GM18870 (cell line): ENCODE data around the gene SYT2.
"Not testable (repeated sequence)": the region's sequence is repeated elsewhere in the genome, so short reads cannot be mapped to it uniquely, and the experiment has no call there.

Experiments
- ATAC-seq: cut with Tn5 transposase; IDR thresholded peaks from one replicate; pipeline ENCODE4 v1.9.1; 2021; ENCODE audit warnings: moderate library complexity; ENCODE audit not compliant: unreplicated experiment

Gene SYT2

DNA sequence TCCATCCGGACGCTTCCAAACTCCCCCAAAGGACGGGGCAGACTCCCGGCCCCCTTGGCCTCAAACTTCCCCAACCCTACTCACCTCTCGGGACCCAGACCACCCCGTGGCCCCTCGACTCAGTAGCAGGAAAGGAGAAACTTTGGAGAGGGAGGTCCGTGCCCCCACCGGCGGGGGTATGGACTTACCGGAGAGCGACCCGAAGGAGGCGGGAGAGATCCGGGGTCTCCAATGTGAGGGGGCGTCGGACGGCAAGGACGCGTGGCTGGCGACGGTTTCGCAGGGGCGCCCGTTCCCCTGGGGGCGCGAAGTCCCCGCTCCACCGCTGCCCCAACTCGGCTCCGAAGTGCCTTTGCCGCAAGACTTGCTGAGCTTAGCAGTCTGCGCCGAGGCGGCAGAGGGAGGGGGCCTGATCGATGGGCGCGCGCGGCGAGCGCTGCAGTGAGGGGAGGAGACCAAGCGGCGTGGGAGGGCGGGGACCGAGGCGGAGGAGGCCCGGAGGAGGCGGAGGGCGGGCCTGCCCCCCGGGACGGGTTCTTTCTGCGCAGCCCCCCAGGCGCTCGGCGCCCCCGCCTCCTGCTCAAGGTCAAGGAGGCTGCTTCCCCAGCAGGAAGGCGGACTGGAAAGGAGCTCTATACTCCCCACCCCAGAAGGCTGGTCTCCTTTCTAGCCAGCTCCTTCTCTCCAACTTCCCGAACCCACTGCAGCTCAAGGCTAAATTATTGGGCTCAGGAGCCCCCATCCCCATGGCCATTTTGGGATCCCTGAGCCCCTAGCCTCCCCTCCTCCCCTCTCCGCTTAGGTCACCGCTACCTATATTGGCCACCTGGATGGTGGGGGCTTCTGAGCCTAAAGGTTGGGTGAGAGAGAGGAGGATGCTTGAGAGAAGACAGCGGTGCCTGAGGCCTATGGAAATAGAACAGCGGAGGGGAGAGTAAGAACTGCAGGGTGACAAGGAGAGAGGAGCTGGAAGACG, at the start of gene SYT2:
TSS of gene SYT2 (minus strand) at position 385 of the 976 bp plus-strand sequence. CDS start 104,682 bp downstream, outside the sequence.
- ATAC-seq, result no peak

DNA sequence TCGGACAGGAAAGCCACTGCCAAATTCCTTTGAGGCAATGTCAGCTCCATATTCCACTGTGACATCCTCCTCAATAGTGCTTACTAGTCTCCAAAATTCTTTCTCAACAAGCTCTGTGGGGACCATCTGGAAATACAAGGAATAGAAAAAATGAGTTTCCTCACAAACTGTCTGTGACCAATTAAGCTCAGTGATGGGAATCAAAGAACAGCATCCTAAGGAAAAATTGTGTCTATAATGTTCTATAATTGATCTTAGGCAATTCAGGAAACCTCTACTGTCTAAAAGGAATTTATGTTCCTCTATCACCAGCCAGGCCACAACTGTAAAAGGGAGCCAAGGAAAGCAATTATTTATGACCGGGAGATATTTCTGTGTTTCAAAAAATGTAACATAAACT, 46.1 kb upstream of the SYT2 start:
- ATAC-seq, result no peak

DNA sequence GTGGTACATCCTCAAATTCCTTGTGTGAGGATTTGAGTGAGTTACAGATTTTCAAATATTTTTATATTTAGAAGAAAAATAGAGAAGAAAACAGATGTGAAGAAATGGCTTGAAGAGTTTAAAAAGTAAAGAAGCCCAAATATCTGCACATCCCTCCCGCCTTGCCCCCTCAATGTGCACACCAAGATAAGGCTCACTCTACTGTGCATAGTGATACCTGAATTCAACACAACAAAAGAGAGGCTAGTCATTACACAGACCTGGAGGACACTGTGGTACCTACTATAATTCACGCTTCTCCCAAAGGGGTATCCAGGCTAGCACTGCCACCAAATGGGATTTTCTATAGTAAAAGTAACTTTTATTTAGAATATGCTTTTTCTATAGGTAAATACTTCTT, 44.0 kb upstream of the SYT2 start:
- ATAC-seq, result no peak

DNA sequence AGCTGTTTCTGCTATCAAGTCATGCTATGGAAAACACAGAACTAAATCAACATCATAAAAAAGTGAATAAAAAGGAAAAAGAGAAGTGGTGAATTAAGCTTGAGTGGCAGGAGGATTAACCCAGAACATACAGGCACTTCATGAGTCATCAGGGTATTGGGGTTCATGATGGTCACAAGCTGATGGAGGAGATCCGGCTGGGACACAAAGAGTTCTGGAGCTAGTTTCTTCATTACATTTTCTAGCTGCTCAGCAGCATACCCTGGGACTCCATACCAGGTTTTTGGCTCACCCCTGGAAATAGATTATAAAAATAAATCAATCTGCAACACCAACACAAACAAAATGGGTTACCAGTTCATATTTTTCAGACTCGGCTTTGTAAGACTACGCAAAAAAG, 42.5 kb upstream of the SYT2 start:
- no peak for ATAC-seq

DNA sequence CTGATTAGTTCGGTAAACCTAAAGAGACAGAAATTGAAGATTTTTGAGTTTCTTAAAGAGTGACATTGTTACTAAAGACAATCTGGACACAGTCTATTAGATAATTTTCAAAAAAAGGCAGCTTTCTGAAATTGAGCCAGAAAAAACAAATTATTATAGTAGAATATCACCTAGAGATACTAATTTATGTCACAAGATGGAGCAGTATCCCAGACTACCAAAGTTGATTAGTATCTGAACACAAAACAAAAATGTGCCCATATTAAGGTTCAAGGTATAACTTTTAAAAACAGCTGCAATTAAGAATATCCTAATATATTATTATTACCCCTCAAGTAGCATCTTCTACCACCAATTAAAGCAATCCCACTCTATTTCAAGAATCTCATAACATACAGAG, 40.5 kb upstream of the SYT2 start:
- ATAC-seq, result no peak

DNA sequence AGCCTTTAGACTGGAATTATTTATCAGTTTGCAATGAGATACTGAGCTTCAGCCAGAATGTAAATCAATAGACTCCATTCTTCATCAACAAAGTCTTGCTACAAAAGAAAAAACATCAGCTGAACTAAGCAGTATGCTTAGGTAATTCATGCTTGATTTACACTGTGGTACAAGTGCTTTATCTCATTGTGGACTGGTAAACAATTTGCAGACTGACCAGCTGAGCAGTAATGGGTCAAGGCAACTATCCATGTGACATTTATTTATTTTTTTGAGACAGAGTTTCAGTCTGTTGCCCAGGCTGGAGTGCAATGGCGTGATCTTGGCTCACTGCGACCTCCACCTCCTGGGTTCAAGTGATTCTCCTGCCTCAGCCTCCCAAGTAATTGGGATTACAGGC, 39.8 kb upstream of the SYT2 start:
- ATAC-seq, result no peak

DNA sequence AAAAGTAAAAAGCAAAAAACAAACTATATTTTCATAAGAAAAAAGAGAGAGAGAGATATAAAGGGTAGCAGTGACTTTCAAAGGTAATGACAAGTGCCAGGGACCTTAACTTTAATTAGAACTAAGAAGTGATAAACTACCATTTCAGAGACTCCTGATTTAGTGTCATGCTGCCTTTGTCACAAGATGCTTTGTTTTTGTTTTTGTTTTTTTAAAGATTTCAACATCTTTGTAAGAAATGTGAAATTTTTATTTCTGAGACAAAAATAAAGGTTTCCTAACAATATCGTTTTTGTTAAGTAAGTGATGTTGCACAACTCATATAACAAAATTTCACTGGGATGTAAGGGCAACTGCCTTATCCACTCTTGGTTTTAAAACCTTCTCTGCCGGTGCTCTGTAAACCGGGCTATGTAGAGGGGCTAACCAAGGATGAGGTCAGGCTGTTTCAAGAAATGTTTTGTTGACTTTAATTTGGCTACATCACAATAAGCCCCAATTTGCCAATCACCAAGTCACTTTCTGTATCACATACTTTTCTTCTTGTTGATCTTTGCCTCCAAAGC, 35.2 kb upstream of the SYT2 start:
- ATAC-seq, result no peak

DNA sequence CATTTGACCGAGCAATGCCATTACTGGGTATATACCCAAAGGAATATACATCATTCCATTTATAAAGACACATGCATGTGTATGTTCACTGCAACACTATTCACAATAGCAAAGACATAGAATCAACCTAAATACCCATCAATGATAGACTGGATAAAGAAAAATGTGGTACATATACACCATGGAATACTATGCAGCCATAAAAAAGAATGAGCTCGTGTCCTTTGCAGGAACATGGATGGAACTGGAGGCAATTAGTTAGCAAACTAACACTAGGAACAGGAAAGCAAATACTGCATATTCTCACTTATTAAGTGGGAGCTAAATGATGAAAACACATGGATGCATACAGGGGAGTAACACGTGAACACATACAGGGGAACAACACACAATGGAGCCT, 34.5 kb upstream of the SYT2 start:
- not testable (repeated sequence) for ATAC-seq

DNA sequence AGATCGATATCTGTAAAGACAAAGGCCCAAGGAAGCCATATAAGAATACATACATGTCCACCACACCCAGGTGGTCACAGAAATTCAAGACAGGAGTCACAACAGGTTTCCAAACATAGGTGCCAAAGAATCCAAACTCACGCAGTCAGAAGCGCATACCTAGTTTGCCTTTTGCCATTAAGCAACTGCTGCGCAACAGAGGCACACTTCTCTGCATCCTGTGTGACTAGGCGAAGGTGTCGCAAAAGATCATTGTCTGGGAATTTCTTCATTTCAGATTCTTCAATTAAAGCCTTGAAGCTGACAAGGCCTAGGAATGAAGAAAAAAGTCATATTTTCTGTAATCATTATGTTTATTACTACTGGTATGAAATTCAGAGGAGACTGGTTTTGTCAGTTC, 32.2 kb upstream of the SYT2 start:
- no peak for ATAC-seq

DNA sequence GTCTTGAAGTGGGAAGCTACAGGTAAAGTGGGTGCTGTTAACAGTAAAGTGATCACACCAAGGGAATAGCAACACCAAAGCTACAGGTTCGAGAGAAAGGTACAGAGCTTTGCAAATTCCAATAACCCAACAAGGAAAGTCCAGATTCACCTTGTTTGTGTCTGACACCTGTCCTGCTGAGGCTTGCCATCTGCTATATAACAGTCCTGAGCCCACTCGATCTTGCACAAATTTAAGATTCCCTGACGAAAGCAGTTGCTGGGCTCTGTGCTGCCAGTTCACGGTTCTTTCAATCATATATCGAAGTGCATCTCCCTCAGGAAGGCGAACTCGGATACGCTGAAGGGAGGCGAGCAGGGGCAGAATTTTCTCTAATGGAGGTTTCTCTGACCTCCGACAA, 23.0 kb upstream of the SYT2 start:
- no peak for ATAC-seq

DNA sequence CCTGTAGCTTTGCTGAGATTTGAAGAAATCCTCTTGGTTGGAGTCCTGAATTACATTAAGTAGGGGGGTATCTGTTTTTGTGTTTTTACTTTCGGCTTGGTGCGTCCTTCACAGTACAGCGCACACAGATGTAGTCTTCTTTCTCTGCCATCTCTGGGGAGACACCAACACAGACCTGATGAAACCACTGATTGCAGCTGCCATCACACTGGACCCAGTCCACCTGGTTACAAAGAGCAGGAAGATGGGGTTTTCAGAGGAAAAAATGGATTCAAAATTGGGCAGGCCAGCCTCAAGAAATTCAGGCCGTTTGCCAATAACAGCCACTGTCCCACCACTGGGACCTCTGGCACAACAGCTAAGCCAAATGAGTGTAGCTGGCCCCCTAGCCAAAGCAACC, 18.7 kb upstream of the SYT2 start:
- ATAC-seq, result no peak

DNA sequence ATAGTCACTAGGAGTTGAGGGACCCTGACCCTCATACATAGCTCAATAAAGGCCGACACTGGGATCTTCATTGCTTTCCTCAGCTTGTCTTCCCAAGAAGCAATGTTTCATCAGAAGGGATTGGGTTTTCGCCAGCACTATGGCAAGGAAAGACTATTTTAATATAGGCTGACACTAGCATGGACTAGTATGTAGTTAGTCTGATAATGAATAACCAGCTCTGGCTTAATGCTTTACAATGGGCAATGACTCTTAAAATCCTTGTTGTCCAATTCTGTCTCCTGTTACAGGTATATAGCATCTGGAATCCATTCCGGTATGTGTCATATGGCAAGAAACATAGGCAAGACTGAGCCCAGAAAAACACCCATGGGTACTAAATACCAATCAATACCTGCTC, 15.3 kb upstream of the SYT2 start:
- no peak for ATAC-seq

DNA sequence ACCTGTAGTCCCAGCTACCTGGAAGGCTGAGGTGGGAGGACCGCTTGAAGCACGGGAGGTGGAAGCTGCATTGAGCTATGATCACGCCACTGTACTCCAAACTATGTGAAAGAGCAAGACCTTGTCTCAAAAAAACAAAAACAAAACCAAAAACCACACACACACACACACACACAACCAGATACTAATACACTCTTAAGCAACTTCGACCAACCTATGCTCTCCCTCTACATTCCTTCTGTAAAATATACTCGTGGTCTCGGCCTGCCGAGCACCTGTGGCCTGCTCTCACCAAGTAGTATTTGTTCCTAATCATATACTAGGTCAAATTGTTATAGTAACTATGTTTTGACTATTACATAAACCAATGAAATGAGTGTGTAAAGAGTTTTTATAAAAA, 13.5 kb upstream of the SYT2 start:
- ATAC-seq, result no peak

DNA sequence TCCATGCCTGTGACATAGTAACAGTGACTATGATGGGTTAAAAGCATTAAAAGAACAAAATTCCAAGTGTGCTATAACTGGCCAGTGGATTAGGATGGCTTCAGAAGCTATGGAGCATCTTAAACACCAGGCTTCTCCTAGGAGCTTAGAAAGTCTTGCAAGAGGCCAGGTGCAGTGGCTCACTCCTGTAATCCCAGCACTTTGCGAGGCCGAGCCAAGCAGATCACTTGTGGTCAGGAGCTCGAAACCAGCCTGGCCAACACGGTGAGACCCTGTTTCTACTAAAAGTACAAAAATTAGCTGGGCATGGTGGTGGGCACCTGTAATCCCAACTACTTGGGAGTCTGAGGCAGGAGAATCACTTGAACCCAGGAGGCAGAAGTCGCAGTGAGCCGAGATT, 12.8 kb upstream of the SYT2 start:
- ATAC-seq, result not testable (repeated sequence)

DNA sequence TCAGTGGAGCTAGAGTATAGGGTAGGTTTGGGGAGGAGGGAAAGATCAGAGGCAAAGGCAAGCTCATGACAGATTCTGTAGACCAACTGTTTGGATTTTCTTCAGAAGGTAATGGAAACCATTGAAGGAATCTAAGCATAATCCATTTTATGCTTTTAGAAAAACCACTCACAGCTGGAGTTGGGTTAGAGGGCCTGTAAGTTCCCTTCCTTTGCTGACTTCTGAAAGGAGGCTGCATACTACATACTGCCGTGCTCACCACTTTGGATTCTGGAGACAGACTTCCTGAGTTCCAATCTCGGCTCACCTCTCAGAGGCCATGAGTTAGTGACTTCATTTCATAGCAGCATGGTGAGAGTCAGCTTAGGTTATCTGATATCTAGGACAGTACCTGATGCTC, 6.4 kb upstream of the SYT2 start:
- ATAC-seq, result no peak

DNA sequence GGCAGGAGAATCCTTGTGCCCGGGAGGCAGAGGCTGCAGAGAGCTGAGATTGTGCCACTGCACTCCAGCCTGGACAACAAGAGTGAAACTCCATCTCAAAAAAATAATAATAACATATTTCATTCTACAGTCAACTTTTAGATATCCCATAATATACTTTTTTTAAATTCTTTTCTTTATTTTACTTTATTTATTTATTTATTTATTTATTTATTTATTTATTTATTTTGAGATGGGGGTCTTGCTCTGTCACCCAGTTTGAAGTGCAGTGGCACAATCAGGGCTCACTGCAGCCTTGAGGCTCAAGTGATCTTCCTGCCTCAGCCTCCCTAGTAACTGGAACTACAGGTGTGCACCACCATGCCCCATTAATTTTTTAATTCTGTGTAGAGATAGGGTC, 3.9 kb upstream of the SYT2 start:
- not testable (repeated sequence) for ATAC-seq

DNA sequence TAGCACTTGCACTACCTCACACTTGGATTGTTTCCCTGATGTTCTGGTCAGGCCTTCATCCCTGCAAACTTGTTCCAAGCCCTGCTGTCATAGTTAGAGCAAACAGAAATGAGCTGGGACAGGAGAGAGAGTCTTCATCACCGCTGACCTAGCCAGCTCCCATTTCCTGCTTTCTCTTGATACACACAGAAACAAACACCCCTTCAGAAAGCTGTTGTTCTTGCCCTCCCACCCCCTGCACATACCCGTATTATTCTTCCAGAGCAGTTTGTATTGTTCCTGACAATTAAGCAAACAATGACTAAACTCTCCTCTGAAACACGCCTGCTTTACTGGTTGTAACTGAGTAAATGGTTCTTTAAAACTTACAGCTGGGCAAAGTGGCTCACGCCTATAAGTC, 2.9 kb upstream of the SYT2 start:
- ATAC-seq, result no peak

DNA sequence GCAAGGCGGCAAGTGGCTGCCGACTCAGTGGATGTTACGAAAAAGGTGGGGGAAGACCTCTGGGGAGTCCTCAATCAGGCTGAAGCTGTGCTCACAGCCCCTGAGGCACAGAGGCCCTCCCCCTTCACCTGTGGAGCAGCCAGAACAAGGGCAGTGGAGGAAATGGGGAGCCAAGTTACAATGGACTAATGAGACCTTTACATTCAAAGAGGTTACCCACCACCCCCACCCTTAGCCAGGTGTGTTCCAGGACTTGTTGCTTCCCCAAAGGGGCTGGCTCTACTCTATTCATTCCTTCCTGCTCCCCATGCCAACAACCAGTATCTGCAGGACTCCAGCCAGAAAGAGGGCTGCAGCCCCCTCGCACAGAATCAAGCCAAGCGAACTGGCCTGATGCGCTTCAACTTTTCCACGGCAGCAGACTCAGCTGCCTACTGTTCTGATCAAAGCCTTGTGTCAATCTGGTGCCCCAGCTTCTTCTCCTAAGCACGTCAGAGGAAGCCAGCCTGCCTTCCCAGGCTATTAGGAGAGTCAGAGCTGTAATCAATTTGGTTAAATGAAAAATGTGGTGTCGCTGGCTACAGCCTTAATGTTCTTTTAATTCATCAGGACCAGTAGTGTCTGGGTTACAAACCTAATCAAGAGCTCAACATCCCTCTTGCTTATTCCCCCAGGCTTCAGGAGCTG, 1.8 kb upstream of the SYT2 start:
- ATAC-seq, result no peak

DNA sequence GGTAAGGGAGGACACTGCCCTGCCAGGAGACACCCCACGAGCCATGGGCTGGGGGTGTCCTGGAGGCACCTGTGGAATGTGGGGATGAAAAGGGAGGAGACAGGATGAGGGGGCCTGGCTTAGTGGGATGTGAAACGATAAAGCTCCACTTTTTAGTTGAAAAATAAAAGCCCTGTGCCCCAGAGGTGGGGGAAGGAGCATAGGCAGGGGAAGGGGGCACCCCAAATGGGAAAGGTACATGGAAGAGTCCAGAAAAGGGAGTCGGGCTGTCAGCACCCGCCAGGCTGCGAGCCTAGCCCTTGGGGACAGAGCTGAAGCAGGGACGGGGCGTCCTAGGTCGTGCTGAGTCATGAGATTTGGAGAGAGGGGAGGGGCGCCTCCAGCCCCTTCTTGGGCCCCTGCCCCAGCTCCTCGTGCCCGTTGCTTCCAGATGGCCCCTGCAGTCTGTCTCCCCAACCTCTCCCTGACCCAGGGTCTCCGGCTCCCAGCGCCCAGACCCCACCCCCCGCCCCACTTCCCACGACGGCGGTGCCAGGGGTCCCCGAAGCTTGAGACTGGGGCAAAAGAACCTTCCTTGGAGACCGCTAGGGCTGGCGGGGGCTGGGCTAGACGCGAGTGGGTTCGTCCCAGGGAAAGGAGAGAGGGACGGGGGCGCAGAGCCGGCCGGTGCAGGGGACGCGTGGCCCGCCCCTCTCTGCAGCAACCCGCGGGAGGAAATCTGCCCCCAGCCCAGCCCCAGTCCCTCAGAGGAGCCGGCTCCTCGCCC, 795 bp downstream of the SYT2 start:
- ATAC-seq, result no peak

DNA sequence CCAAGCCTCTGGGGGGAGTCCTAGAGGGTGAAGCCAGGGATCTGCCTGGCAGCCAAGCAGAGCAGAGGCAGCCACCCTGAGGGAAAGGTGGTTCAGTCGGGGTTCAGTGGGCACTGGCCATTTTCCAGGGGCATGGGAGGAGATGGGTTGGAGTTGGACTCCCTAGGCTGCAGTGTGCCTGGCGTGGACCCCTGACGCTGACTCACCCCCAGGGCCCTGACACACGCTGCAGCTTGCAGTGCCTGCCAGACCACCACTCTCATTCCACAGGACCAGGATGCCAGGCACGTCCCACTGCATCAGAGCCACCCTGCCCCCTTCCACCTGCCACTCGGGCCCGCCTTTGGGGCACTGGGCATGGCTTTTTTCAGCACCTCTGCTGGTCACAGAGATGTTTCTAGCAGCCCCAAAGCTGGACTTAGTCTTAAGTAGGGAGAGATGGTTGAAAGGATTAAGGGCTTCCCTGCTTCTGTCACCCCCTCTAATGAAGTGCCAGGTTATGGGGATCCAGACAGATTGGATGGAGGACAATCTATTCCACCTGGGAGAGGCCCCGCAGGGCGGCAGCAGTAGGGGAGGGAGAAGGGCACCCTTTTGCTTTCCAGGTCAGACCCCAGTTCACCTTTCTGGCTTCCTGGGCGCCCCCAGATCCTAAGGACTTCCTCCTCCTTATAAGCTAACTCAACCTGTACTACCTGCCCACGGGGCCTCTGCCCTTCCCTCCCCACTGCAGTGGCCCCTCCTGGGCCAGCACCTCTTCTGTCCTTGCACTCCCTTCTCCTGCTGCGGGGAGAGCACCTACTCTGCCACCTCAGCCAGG, 1.6 kb downstream of the SYT2 start:
- ATAC-seq, result no peak
